ENCODE measurements around the gene XRCC5.

- no peak for TF ChIP-seq EZH2 (IDR thresholded peaks at IDR 0.05; ENCODE audit: low read length, unreplicated experiment)
- TF ChIP-seq CTCF (conservative IDR thresholded peaks at IDR 0.05; ENCODE audit: low read depth, low read length), result no peak
These were observed 35.2 kb downstream of the XRCC5 start for GRCh38 chr2:216144372-216144771.

All from PC-3 (cell line).